Liver (tissue), 9 donors: ENCODE results near the gene KIF26B. TPM values are rescaled to one million over a fixed set of nuclear protein-coding genes. Genes with fewer than 3 reads are reported as not detected.

ENCODE experiments used
- DNase-seq: peaks from one replicate; pipeline ENCODE4 v3.0.0-alpha.2; 2017; ENCODE audit warnings: low spot score
- H3K27ac ChIP-seq, 2 donors: one replicate each; pipeline ENCODE4 v1.7.0; 2013; ENCODE audit warnings: inconsistent platforms in 2 of 2, low read length in 2 of 2, control low read depth in 1 of 2, low read depth in 1 of 2, mild to moderate bottlenecking in 1 of 2
- H3K27me3 ChIP-seq, 4 donors: one replicate each; pipeline versions ENCODE4 v1.6.1 to v1.7.0; 2013; ENCODE audit warnings: low read length in 3 of 4, inconsistent platforms in 1 of 4, mild to moderate bottlenecking in 1 of 4, moderate library complexity in 1 of 4; ENCODE audit not compliant: control insufficient read depth in 4 of 4, insufficient read depth in 4 of 4
- H3K36me3 ChIP-seq, 4 donors: one replicate each; pipeline versions ENCODE4 v1.6.1 to v1.7.0; 2013; ENCODE audit warnings: low read length in 3 of 4, mild to moderate bottlenecking in 3 of 4, low read depth in 1 of 4, moderate library complexity in 1 of 4; ENCODE audit not compliant: control insufficient read depth in 4 of 4, insufficient read depth in 3 of 4
- H3K4me1 ChIP-seq, 4 donors: one replicate each; pipeline versions ENCODE4 v1.6.1 to v1.7.0; 2013; ENCODE audit warnings: low read length in 3 of 4, mild to moderate bottlenecking in 3 of 4, moderate library complexity in 1 of 4; ENCODE audit not compliant: control insufficient read depth in 4 of 4, insufficient read depth in 4 of 4
- H3K4me3 ChIP-seq, 3 donors: one replicate each; pipeline versions ENCODE4 v1.6.1 to v1.7.0; 2013; ENCODE audit warnings: low read length in 3 of 3, control low read depth in 1 of 3, low read depth in 1 of 3, mild to moderate bottlenecking in 1 of 3
- H3K9ac ChIP-seq, 2 donors: one replicate each; pipeline ENCODE4 v1.7.0; 2013; ENCODE audit warnings: low read length in 2 of 2, mild to moderate bottlenecking in 2 of 2, moderate library complexity in 2 of 2, control low read depth in 1 of 2, low read depth in 1 of 2
- H3K9me3 ChIP-seq, 4 donors: one replicate each; pipeline versions ENCODE4 v1.6.1 to v1.7.0; 2013; ENCODE audit warnings: low read length in 3 of 4; ENCODE audit not compliant: control insufficient read depth in 4 of 4
- EGR1 ChIP-seq, 2 donors: IDR thresholded peaks; 2 replicates each; pipeline ENCODE4 v1.6.1; 2016 to 2018; ENCODE audit warnings: antibody characterized with exemption in 2 of 2, low read depth in 2 of 2
- FOXA1 ChIP-seq: IDR thresholded peaks from 2 replicates; pipeline ENCODE4 v1.6.1; 2016; ENCODE audit warnings: antibody characterized with exemption
- FOXA2 ChIP-seq: IDR thresholded peaks from 2 replicates; pipeline ENCODE4 v1.6.1; 2016; ENCODE audit warnings: antibody characterized with exemption
- GABPA ChIP-seq, 2 donors: IDR thresholded peaks in 1 of 2; conservative IDR thresholded peaks in 1 of 2; 2 replicates each; pipeline ENCODE4 v1.6.1; 2016; ENCODE audit warnings: antibody characterized with exemption in 2 of 2, mild to moderate bottlenecking in 1 of 2, moderate library complexity in 1 of 2
- HNF4A ChIP-seq, 2 donors: conservative IDR thresholded peaks; 2 replicates each; pipeline ENCODE4 v1.6.1; 2016; ENCODE audit warnings: antibody characterized with exemption in 2 of 2, mild to moderate bottlenecking in 2 of 2
- HNF4G ChIP-seq: IDR thresholded peaks from 2 replicates; pipeline ENCODE4 v1.6.1; 2016; ENCODE audit warnings: antibody characterized with exemption
- JUND ChIP-seq, 2 donors: IDR thresholded peaks; 2 replicates each; pipeline ENCODE4 v1.6.1; 2016; ENCODE audit warnings: antibody characterized with exemption in 2 of 2
- NR2F2 ChIP-seq: IDR thresholded peaks from 2 replicates; pipeline ENCODE4 v1.6.1; 2016; ENCODE audit warnings: antibody characterized with exemption
- RAD21 ChIP-seq, 2 donors: IDR thresholded peaks; 2 replicates each; pipeline ENCODE4 v1.6.1; 2016; ENCODE audit warnings: antibody characterized with exemption in 2 of 2, mild to moderate bottlenecking in 2 of 2
- RXRA ChIP-seq, 2 donors: IDR thresholded peaks; 2 replicates each; pipeline ENCODE4 v1.6.1; 2017 to 2018; ENCODE audit warnings: antibody characterized with exemption in 2 of 2, mild to moderate bottlenecking in 1 of 2
- SP1 ChIP-seq: IDR thresholded peaks from 2 replicates; pipeline ENCODE4 v1.6.1; 2018; ENCODE audit warnings: antibody characterized with exemption, mild to moderate bottlenecking
- TAF1 ChIP-seq: conservative IDR thresholded peaks from 2 replicates; pipeline ENCODE4 v1.6.1; 2016; ENCODE audit warnings: antibody characterized with exemption, mild to moderate bottlenecking
- YY1 ChIP-seq: IDR thresholded peaks from 2 replicates; pipeline ENCODE4 v1.6.1; 2016; ENCODE audit warnings: antibody characterized with exemption, mild to moderate bottlenecking
- WGBS: extraction: QIAGEN DNeasy Blood & Tissue Kit; methylation state at CpG from one replicate; pipeline ENCODE4 v1.1.7; 2013; 5-methylcytosine and 5-hydroxymethylcytosine counted together
- polyA plus RNA-seq, 2 donors: library from polyadenylated mRNA; stranded (reverse) in 1 of 2; unstranded in 1 of 2; fragments of 200-250 nt in 1 of 2; fragments of >200 nt in 1 of 2; fragmentation: Nextera tagmentation in 1 of 2; extraction: Ambion mirVana in 1 of 2; gene quantifications; one replicate each; pipeline versions ENCODE4 v1.2.1 to v1.2.3, GENCODE V29; 2013 to 2015
- total RNA-seq, 2 donors: library from RNA; depleted of rRNA; stranded (reverse); fragments of >200 nt; gene quantifications; one replicate each; pipeline ENCODE4 v1.2.3, GENCODE V29; 2014
- TF ChIP-seq, protein P1 (sequence below): IDR thresholded peaks from 2 replicates; pipeline ENCODE4 v1.6.1; 2016; ENCODE audit warnings: antibody characterized with exemption
- TF ChIP-seq, protein P2 (sequence below): IDR thresholded peaks from 2 replicates; pipeline ENCODE4 v1.6.1; 2016; ENCODE audit warnings: antibody characterized with exemption
- TF ChIP-seq, protein P3 (sequence below): fragments of 150-350 bp; IDR thresholded peaks from 2 replicates; pipeline ENCODE4 v1.5.1; 2017; ENCODE audit warnings: improper control_type of control experiment, low read depth, low read length; ENCODE audit not compliant: missing input control
- TF ChIP-seq, protein P4 (sequence below): IDR thresholded peaks from 2 replicates; pipeline ENCODE4 v1.6.1; 2016; ENCODE audit warnings: antibody characterized with exemption, mild to moderate bottlenecking
- TF ChIP-seq, protein P5 (sequence below): IDR thresholded peaks from 2 replicates; pipeline ENCODE4 v1.6.1; 2016; ENCODE audit warnings: antibody characterized with exemption
- donor health status: healthy.
- donor health status: healthy.
- donor health status: healthy.
- donor health status: healthy.
- donor health status: healthy.

Gene KIF26B
- total and polyA plus RNA-seq, 4 donors = 0.10 to 1.7 (median 0.34) TPM

DNA sequence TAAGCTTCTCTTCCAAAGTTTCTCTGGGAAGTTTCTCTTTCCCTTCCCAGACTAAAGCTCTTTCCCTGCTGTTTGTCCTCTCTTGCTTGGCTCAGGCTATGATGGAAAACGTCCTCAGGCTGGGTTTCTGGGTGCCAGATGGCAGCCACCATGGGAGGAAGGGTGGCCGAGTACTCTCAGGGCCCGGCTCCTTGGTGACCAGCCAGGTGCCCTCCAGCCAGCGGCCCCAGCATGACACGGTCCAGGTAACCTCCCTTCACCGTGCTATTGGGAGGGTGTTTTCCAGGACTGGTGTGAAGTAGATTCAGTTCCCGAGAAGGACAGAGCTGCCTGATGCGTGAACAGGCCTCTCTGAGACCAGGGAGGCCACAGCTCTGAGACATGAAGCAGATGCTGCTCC, 60.3 kb downstream of the KIF26B start (continued):
- TF ChIP-seq, protein P1, sequence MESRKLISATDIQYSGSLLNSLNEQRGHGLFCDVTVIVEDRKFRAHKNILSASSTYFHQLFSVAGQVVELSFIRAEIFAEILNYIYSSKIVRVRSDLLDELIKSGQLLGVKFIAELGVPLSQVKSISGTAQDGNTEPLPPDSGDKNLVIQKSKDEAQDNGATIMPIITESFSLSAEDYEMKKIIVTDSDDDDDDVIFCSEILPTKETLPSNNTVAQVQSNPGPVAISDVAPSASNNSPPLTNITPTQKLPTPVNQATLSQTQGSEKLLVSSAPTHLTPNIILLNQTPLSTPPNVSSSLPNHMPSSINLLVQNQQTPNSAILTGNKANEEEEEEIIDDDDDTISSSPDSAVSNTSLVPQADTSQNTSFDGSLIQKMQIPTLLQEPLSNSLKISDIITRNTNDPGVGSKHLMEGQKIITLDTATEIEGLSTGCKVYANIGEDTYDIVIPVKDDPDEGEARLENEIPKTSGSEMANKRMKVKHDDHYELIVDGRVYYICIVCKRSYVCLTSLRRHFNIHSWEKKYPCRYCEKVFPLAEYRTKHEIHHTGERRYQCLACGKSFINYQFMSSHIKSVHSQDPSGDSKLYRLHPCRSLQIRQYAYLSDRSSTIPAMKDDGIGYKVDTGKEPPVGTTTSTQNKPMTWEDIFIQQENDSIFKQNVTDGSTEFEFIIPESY = no peak
- TF ChIP-seq HNF4A (conservative IDR thresholded peaks at IDR 0.05) = no peak
- TF ChIP-seq RXRA (IDR thresholded peaks at IDR 0.05) = no peak

DNA sequence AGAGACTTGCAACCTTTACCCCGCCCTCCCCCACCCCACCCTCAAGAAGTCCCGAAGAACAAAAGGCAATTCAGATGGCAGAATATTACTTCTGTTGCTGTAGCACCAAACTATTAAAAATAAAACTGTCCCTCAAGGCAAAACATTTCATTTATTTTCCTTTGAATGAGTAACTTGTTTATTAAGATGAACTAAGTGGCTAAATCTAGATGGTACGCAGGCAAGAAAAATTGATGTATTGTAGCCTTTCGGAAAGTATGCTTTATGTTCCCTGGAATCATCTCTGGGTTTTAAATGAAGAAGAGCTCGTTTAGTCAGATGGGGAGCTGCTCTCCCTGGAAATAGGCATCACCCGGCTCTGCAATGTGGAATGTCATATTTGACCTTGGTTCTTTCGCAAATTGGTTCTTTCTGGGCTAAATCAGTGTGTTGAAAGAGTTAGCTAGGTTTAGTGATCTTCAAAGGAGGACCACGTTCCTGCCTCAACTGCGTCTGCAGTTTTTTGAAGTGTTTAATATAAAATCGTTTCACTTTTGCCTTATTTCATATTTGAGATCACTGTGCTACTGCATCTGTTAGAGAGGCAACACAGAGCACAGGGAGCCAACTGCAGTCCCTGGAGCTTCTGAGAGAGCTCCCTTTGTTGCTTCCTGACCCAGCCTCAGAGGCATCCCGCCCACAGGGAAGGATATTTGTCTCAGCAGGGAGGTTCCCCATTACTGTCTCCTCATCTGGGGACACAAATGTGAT, 61.8 kb downstream of the KIF26B start:
- Histone ChIP-seq H3K9ac (no peak overlapping the region), H3K9me3 (no peaks in the 10 kb centered on the region), H3K36me3 (no peaks in the 10 kb centered on the region), H3K27ac (no peak overlapping the region), H3K27me3 (no peaks in the 10 kb centered on the region), H3K4me3 (no peak overlapping the region), H3K4me1 (no peaks in the 10 kb centered on the region)
- WGBS = 68% methylated on average over 11 of the region's 11 CpGs
- DNase-seq = no peak
- no peak for TF ChIP-seq RAD21 (IDR thresholded peaks at IDR 0.05)
- TF ChIP-seq, protein P2, sequence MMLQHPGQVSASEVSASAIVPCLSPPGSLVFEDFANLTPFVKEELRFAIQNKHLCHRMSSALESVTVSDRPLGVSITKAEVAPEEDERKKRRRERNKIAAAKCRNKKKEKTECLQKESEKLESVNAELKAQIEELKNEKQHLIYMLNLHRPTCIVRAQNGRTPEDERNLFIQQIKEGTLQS = no peak
- TF ChIP-seq FOXA1 = no peak
- TF ChIP-seq GABPA (IDR thresholded peaks at IDR 0.05 in 1 of 2, conservative IDR thresholded peaks at IDR 0.05 in 1 of 2) = no peak
- TF ChIP-seq YY1 = no peak
- TF ChIP-seq NR2F2 = no peak
- TF ChIP-seq HNF4G = no peak
- no peak for TF ChIP-seq RXRA (IDR thresholded peaks at IDR 0.05)
- TF ChIP-seq SP1 = no peak
- no peak for TF ChIP-seq EGR1 (IDR thresholded peaks at IDR 0.05; ENCODE audit: low read depth in 2 of 2)

DNA sequence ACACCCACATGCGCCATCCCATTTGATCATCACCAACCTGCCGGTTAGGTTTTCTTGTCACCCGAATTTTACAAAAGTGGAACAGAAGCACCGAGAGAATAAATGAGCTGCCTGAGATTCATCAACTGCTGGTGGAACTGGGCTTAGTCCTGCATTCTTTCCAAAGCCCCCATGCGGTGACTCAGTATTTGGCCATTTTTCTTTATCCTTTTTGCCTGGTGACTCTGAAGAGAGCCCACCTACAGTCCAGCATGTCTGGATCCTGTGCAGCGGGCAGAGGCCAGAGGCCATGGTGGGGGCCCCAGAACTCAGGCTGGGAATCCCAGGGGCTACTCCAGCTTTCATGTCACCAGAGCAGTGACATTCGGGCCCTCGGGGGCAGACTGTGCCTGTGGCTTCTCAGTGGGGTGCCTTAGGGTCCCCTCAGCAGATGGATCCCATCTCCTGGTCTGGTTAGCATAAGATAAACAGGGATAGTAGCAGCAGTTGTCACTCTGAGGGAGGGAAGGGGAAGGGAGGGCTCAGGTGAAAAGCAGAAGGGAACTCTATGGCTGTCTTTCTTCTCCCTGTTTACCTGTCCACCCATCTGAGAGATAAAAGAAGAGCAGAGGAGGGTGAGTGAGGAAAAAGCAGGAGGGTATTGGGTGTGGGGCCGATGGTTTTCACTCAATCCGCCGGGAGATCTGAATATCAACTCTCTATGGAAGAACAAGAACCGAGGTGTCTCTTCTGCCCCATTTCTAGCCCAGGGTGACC, 63.2 kb downstream of the KIF26B start:
- WGBS = 81% methylated on average over 12 of the region's 12 CpGs
- no peak for DNase-seq
- no peaks in the 10 kb centered on the region for H3K36me3 ChIP-seq
- H3K4me3 ChIP-seq = no peak overlapping the region
- H3K27me3 ChIP-seq = no peaks in the 10 kb centered on the region
- no peak overlapping the region for H3K9ac ChIP-seq
- H3K9me3 ChIP-seq = no peaks in the 10 kb centered on the region
- H3K27ac ChIP-seq = no peak overlapping the region
- no peaks in the 10 kb centered on the region for H3K4me1 ChIP-seq
- TF ChIP-seq, protein P1 = no peak
- TF ChIP-seq, protein P3, sequence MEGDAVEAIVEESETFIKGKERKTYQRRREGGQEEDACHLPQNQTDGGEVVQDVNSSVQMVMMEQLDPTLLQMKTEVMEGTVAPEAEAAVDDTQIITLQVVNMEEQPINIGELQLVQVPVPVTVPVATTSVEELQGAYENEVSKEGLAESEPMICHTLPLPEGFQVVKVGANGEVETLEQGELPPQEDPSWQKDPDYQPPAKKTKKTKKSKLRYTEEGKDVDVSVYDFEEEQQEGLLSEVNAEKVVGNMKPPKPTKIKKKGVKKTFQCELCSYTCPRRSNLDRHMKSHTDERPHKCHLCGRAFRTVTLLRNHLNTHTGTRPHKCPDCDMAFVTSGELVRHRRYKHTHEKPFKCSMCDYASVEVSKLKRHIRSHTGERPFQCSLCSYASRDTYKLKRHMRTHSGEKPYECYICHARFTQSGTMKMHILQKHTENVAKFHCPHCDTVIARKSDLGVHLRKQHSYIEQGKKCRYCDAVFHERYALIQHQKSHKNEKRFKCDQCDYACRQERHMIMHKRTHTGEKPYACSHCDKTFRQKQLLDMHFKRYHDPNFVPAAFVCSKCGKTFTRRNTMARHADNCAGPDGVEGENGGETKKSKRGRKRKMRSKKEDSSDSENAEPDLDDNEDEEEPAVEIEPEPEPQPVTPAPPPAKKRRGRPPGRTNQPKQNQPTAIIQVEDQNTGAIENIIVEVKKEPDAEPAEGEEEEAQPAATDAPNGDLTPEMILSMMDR = no peak
- TF ChIP-seq GABPA (IDR thresholded peaks at IDR 0.05 in 1 of 2, conservative IDR thresholded peaks at IDR 0.05 in 1 of 2) = no peak
- TF ChIP-seq, protein P4, sequence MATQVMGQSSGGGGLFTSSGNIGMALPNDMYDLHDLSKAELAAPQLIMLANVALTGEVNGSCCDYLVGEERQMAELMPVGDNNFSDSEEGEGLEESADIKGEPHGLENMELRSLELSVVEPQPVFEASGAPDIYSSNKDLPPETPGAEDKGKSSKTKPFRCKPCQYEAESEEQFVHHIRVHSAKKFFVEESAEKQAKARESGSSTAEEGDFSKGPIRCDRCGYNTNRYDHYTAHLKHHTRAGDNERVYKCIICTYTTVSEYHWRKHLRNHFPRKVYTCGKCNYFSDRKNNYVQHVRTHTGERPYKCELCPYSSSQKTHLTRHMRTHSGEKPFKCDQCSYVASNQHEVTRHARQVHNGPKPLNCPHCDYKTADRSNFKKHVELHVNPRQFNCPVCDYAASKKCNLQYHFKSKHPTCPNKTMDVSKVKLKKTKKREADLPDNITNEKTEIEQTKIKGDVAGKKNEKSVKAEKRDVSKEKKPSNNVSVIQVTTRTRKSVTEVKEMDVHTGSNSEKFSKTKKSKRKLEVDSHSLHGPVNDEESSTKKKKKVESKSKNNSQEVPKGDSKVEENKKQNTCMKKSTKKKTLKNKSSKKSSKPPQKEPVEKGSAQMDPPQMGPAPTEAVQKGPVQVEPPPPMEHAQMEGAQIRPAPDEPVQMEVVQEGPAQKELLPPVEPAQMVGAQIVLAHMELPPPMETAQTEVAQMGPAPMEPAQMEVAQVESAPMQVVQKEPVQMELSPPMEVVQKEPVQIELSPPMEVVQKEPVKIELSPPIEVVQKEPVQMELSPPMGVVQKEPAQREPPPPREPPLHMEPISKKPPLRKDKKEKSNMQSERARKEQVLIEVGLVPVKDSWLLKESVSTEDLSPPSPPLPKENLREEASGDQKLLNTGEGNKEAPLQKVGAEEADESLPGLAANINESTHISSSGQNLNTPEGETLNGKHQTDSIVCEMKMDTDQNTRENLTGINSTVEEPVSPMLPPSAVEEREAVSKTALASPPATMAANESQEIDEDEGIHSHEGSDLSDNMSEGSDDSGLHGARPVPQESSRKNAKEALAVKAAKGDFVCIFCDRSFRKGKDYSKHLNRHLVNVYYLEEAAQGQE = no peak
- TF ChIP-seq NR2F2 = no peak
- no peak for TF ChIP-seq RXRA (IDR thresholded peaks at IDR 0.05)
- TF ChIP-seq RAD21 (IDR thresholded peaks at IDR 0.05) = no peak
- TF ChIP-seq SP1 = no peak
- no peak for TF ChIP-seq YY1
- TF ChIP-seq HNF4G = no peak
- no peak for TF ChIP-seq TAF1
- TF ChIP-seq JUND (IDR thresholded peaks at IDR 0.05) = no peak
- TF ChIP-seq FOXA2 = no peak
- no peak for TF ChIP-seq EGR1 (IDR thresholded peaks at IDR 0.05; ENCODE audit: low read depth in 2 of 2)
- TF ChIP-seq, protein P2 = no peak
- TF ChIP-seq, protein P5, sequence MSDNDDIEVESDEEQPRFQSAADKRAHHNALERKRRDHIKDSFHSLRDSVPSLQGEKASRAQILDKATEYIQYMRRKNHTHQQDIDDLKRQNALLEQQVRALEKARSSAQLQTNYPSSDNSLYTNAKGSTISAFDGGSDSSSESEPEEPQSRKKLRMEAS = no peak
